ENCODE data around the gene TRERF1.

The TRERF1 gene

DNA sequence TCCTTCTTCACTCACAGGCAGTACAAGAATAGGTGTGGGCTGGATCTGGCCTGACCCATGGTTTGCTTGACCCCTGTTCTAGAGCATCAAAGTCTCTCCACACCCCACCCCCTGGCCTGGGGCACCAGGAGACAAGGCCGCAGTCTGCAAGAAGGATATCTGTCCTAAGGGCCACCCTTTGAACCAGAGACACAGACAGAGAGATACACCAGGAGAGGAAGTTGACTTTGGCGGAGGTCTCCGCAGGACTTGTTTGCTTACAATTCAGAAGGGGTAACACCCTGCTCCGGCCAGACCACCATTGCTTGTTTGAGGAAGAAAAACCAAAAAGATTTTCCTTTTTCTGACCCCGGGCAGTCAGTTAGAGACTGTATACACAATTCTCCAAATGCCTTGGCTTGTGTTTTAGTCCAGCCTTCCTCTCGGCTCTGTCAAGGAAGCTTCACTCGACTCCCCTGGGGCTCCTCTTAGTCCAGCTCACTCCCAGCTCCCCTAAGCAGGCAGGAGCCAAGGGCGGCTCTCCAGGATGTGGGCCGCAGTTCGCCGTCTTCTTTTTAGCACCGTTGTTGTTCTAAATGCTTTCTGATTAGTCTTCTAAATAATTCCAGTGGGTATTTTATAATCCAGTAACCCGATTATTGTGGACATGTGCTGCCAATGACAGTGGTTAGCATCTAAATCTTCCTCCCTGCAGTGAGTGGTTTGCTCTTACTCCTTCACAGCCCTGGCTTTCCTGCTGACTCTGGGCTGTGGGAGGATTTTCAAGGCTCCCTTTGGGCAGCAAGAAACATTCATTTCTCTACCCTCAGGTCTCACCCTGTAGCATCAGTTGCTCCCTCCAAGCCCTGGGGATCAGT is 175.5 kb downstream of the TRERF1 start:
- peak; percentile 59 for DNase-seq (ENCODE audit: low spot score)
- H3K4me3 ChIP-seq: no peak overlapping the region
- TF ChIP-seq, protein P1, sequence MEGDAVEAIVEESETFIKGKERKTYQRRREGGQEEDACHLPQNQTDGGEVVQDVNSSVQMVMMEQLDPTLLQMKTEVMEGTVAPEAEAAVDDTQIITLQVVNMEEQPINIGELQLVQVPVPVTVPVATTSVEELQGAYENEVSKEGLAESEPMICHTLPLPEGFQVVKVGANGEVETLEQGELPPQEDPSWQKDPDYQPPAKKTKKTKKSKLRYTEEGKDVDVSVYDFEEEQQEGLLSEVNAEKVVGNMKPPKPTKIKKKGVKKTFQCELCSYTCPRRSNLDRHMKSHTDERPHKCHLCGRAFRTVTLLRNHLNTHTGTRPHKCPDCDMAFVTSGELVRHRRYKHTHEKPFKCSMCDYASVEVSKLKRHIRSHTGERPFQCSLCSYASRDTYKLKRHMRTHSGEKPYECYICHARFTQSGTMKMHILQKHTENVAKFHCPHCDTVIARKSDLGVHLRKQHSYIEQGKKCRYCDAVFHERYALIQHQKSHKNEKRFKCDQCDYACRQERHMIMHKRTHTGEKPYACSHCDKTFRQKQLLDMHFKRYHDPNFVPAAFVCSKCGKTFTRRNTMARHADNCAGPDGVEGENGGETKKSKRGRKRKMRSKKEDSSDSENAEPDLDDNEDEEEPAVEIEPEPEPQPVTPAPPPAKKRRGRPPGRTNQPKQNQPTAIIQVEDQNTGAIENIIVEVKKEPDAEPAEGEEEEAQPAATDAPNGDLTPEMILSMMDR (IDR thresholded peaks at IDR 0.05): no peak
- peak overlapping the region in 1 of 2 donors; percentile 60 for H3K27ac ChIP-seq

DNA sequence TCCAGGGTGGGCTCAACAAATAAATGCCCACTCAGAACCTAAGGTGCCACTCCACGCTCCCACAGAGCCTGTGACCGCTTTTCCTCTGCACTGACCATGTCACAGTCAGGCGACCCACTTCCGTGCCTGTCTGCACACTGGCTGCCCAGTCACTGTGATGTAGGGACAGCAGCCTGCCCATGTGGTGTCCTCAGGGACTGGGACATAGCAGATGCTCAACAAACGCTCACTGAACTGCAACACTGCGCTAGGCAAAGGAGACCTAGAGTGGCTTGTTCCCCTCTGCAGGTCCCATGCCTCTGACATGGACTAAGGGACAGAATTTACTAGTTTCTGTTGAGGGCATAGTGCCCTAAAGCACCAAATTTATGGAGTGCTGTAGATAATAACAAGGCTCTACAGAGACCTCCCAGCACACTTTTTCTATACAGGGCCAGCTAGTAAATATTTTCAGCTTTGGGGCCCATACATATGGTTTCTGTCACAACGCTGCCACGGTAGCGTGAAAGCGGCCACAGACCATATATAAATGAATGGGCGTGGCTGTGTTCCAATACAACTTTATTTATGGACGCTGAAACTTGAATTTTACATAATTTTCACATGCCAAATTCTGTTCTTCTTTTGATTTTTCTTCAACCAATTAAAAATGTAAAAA is 176.2 kb downstream of the TRERF1 start:
- no peak for DNase-seq (ENCODE audit: low spot score)
- no peak overlapping the region for H3K4me3 ChIP-seq
- TF ChIP-seq, protein P1 (IDR thresholded peaks at IDR 0.05): no peak
- peak overlapping the region in 1 of 2 donors; percentile 60 for H3K27ac ChIP-seq

DNA sequence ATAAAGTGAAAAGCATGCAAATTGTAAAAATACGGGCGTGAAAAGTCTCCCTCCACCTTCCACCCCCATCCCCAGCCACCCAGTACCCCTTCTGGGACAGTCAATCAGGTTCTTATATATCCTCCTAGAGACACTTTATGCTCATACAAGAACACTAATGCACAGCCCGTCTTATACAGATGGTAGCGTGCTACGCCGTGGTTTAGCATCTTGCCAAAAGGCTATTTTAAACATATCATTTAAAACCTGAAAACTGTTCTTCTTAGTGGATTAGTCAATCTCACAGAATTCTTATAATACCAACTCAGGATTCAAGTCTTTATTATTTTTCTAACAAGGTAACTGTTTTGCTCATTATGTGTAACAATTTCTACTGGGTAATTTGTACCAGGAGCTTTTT is 176.8 kb downstream of the TRERF1 start:
- no peak overlapping the region for H3K27ac ChIP-seq
- no peak for DNase-seq (ENCODE audit: low spot score)
- TF ChIP-seq, protein P1 (IDR thresholded peaks at IDR 0.05): no peak
- no peak overlapping the region for H3K4me3 ChIP-seq

DNA sequence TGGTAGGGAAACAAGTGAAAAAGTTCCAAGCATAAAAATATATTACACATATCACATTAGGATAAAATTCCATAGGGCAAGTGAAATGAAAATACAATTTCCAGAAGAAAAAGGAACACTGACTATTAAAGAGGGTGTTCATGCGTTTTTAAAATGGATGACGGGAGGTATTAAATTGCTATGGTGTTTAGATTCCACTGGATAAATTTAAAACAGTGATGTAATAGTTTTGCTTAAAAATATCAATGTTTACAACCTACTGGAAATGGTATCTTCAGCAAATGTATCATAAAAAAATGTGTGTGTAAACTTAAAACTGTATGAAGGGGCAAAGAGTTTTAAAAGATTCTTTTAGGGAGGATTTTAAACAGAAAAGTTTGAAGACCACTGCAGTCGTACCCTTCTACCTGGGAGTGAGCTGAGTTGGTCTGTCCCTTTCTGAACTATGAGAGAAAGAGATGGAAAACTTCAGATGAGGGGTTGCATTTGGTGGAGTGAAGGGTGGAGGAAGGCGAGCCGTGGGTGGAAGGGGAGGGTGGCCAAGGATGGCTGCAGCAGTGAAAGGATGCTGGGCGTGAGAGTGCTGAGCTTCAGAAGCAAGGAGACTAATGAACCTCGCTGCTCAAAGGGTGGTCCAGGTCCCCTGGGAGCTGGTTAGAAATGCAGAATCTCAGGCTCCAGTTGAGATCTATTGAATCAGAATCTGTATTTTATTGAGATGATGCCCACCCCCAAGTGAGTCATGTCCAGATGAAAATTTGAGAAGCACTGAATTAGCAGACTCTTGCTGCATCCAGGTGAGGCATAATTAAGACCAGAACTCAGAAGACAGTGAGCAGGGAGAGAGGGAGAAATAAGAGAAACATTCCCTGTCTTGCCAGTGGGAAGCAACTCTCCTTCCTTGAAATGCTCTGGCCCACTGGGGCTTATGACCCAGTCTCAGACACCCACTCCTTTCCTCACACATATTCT is 179.6 kb downstream of the TRERF1 start:
- TF ChIP-seq, protein P1 (IDR thresholded peaks at IDR 0.05): no peak
- no peak for DNase-seq (ENCODE audit: low spot score)
- Histone ChIP-seq H3K4me3 (no peak overlapping the region), H3K27ac (no peak overlapping the region)

DNA sequence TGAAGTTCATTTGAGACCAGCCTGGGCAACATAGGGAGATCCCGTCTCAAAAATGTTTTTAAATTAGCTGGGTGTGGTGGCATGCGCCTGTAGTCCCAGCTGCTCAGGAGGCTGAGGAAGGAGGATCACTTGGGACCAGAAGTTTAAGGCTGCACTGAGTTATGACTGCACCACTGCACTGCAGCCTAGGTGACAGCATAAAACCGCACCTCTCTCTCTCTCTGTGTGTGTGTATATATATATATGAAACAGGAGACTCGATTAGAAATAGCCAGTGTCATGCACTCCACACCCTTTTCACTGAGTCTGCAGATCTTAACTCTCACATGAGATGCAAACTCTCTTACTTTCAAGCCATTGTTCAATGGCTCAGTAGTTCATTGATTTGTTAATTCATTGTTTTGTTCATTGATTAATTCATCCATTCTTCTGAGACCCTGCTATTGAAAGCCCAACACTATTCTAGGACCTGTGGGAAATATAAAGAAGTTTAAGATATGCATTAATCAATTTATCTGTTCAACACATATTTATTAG is 181.7 kb downstream of the TRERF1 start:
- Histone ChIP-seq H3K4me3 (no peak overlapping the region), H3K27ac (no peak overlapping the region)
- TF ChIP-seq, protein P1 (IDR thresholded peaks at IDR 0.05): no peak
- no peak for DNase-seq (ENCODE audit: low spot score)

DNA sequence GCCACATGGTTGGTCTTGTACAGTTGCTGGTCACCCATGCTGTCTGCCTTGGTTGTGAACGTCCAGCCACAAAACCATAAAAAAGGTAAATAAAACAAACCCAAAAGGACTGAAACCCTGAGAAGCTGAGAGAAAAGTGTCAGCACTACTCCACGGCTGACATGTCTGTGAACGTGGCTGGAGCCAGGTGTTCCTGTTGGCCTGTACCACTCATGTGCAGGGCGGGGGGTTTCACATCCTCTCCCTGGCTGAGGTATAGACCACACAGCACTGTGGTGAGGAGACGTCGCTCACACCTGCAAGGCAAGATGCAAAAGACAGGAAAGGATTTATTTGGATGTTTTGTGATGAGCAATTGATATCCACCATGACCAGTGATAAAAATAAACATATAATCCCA is 182.2 kb downstream of the TRERF1 start:
- H3K27ac ChIP-seq: no peak overlapping the region
- H3K4me3 ChIP-seq: no peak overlapping the region
- TF ChIP-seq, protein P1 (IDR thresholded peaks at IDR 0.05): no peak
- DNase-seq (ENCODE audit: low spot score): no peak
